Measurements from ENCODE around the gene MDM4.

The MDM4 gene

GRCh38 chr1:204472660-204473059 lies 43.5 kb upstream of the MDM4 start:
- no peaks in the 10 kb centered on the region for H3K4me1 ChIP-seq (ENCODE audit: insufficient read depth, low read length)
- peaks cover 20% of the 10 kb centered on the region for H4K20me1 ChIP-seq (ENCODE audit: insufficient read depth, low read length)
- H3K27ac ChIP-seq (ENCODE audit: low read length) = no peak overlapping the region
- H3K9ac ChIP-seq (ENCODE audit: low read depth, low read length) = no peak overlapping the region
- no peak overlapping the region for H3K4me3 ChIP-seq (ENCODE audit: low read depth in 1 of 2, low read length in 2 of 2)
- no peak overlapping the region for H2AFZ ChIP-seq (ENCODE audit: low read depth, low read length)
- TF ChIP-seq CTCF (IDR thresholded peaks at IDR 0.05; ENCODE audit: borderline replicate concordance, extremely low read depth, low read length, poor library complexity, severe bottlenecking) (no peak), EZH2 (IDR thresholded peaks at IDR 0.05; ENCODE audit: borderline replicate concordance, low read depth, low read length, severe bottlenecking) (no peak)
- H3K4me2 ChIP-seq (ENCODE audit: insufficient read depth, low read length) = no peak overlapping the region
- peaks cover 23% of the 10 kb centered on the region for H3K79me2 ChIP-seq (ENCODE audit: insufficient read depth, low read length)
- H3K27me3 ChIP-seq (ENCODE audit: insufficient read depth, low read length, poor library complexity) = no peaks in the 10 kb centered on the region
- no peak for ATAC-seq (ENCODE audit: insufficient read depth, low read depth)
- H3K36me3 ChIP-seq (ENCODE audit: insufficient read depth, low read length) = peaks cover 18% of the 10 kb centered on the region
- no peak for DNase-seq
- H3K9me3 ChIP-seq (ENCODE audit: insufficient read depth, low read length, severe bottlenecking) = no peaks in the 10 kb centered on the region

GRCh38 chr1:204473400-204473965 lies 42.7 kb upstream of the MDM4 start:
- no peak overlapping the region for H3K27ac ChIP-seq (ENCODE audit: low read length)
- ATAC-seq (ENCODE audit: insufficient read depth, low read depth) (no peak), DNase-seq (no peak)
- no peak overlapping the region for H2AFZ ChIP-seq (ENCODE audit: low read depth, low read length)
- peaks cover 20% of the 10 kb centered on the region for H4K20me1 ChIP-seq (ENCODE audit: insufficient read depth, low read length)
- H3K9ac ChIP-seq (ENCODE audit: low read depth, low read length) = no peak overlapping the region
- TF ChIP-seq EZH2 (IDR thresholded peaks at IDR 0.05; ENCODE audit: borderline replicate concordance, low read depth, low read length, severe bottlenecking) (no peak), CTCF (IDR thresholded peaks at IDR 0.05; ENCODE audit: borderline replicate concordance, extremely low read depth, low read length, poor library complexity, severe bottlenecking) (no peak)
- H3K4me1 ChIP-seq (ENCODE audit: insufficient read depth, low read length) = no peaks in the 10 kb centered on the region
- no peaks in the 10 kb centered on the region for H3K9me3 ChIP-seq (ENCODE audit: insufficient read depth, low read length, severe bottlenecking)
- no peak overlapping the region for H3K4me3 ChIP-seq (ENCODE audit: low read depth in 1 of 2, low read length in 2 of 2)
- H3K27me3 ChIP-seq (ENCODE audit: insufficient read depth, low read length, poor library complexity) = no peaks in the 10 kb centered on the region
- peaks cover 31% of the 10 kb centered on the region for H3K79me2 ChIP-seq (ENCODE audit: insufficient read depth, low read length)
- H3K36me3 ChIP-seq (ENCODE audit: insufficient read depth, low read length) = peaks cover 13% of the 10 kb centered on the region
- no peak overlapping the region for H3K4me2 ChIP-seq (ENCODE audit: insufficient read depth, low read length)

- H3K9ac ChIP-seq (ENCODE audit: low read depth, low read length) = no peak overlapping the region
- peaks cover 50% of the 10 kb centered on the region for H3K79me2 ChIP-seq (ENCODE audit: insufficient read depth, low read length)
- H3K4me1 ChIP-seq (ENCODE audit: insufficient read depth, low read length) = peaks cover 21% of the 10 kb centered on the region
- H3K9me3 ChIP-seq (ENCODE audit: insufficient read depth, low read length, severe bottlenecking) = no peaks in the 10 kb centered on the region
- H3K27ac ChIP-seq (ENCODE audit: low read length) = no peak overlapping the region
- peaks cover 27% of the 10 kb centered on the region for H4K20me1 ChIP-seq (ENCODE audit: insufficient read depth, low read length)
- H3K36me3 ChIP-seq (ENCODE audit: insufficient read depth, low read length) = peaks cover 14% of the 10 kb centered on the region; the same call in 1 of the 2 replicates
- TF ChIP-seq CTCF (IDR thresholded peaks at IDR 0.05; ENCODE audit: borderline replicate concordance, extremely low read depth, low read length, poor library complexity, severe bottlenecking) (no peak), EZH2 (IDR thresholded peaks at IDR 0.05; ENCODE audit: borderline replicate concordance, low read depth, low read length, severe bottlenecking) (no peak)
- no peak overlapping the region for H2AFZ ChIP-seq (ENCODE audit: low read depth, low read length)
- no peak overlapping the region for H3K4me2 ChIP-seq (ENCODE audit: insufficient read depth, low read length)
- DNase-seq (no peak), ATAC-seq (ENCODE audit: insufficient read depth, low read depth) (no peak)
- no peaks in the 10 kb centered on the region for H3K27me3 ChIP-seq (ENCODE audit: insufficient read depth, low read length, poor library complexity)
- no peak overlapping the region for H3K4me3 ChIP-seq (ENCODE audit: low read depth in 1 of 2, low read length in 2 of 2)
Observed at GRCh38 chr1:204475656-204476432, 40.4 kb upstream of the MDM4 start.
